Measurements from ENCODE around the gene TRHDE. TPM values are rescaled to one million over a fixed set of nuclear protein-coding genes. Genes with fewer than 3 reads are reported as not detected.

The TRHDE gene
- total and polyA plus RNA-seq, 4 donors, result 0.13 to 2.3 (median 1.0) TPM

DNA sequence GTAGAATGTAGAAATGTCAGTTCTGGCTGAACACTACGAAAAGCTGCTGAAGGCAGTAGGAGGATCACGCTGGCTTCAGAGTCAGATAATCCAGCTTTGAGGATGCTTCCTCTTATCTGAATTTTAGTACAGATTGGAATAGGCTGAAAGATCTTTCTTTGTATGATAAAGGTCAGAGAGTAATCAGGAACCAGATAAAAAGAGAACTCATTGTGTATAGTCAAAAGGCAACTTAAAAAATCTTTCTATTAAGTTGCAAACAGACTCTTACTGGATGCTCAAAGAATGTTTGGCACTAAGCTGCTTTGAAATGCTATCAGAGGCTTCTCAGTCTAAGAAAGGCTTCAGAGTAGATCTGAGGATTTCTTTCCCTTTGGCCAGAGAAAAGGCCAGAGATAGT, 21.8 kb upstream of the TRHDE start:
- no peak for ATAC-seq (ENCODE audit: low FRiP score)
- Histone ChIP-seq H3K4me1 (ENCODE audit: control insufficient read depth in 1 of 2, insufficient read depth in 2 of 2, low read length in 2 of 2) (no peaks in the 10 kb centered on the region), H3K4me3 (ENCODE audit: low read length in 2 of 2) (no peak overlapping the region), H3K27ac (ENCODE audit: low read depth in 1 of 2, low read length in 2 of 2) (no peak overlapping the region), H3K9me3 (ENCODE audit: control insufficient read depth, low read length) (no peaks in the 10 kb centered on the region), H3K27me3 (ENCODE audit: control insufficient read depth in 1 of 2, insufficient read depth in 2 of 2, low read length in 1 of 2) (no peaks in the 10 kb centered on the region), H3K36me3 (ENCODE audit: control insufficient read depth in 1 of 2, insufficient read depth in 2 of 2, low read length in 1 of 2) (no peaks in the 10 kb centered on the region)
- no peak for DNase-seq
- intact Hi-C loops (cut with DNase I), result no loop called here
- WGBS, 2 donors, result 81 to 87% methylated on average over 2 of the region's 2 CpGs

DNA sequence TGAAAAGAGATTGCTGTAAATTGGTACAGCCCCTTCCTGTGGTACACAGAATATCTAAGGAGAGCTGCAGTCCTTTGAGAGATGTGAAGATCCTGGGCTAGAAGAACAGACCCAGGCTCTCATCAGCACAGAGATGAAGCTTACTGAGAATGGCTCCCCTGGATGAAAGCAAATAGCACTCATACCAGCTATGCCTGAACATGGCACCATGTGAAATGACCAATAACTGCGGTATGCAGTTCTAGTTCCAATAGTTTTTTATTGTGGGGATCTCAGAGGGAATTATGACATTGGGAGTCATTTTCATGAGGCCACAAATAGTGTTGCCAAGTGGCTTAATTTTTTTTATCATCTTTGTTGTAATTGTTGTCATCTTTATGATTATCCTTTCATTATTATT, 15.4 kb upstream of the TRHDE start:
- Histone ChIP-seq H3K36me3 (ENCODE audit: control insufficient read depth in 1 of 2, insufficient read depth in 2 of 2, low read length in 1 of 2) (no peaks in the 10 kb centered on the region), H3K4me3 (ENCODE audit: low read length in 2 of 2) (no peak overlapping the region), H3K4me1 (ENCODE audit: control insufficient read depth in 1 of 2, insufficient read depth in 2 of 2, low read length in 2 of 2) (no peaks in the 10 kb centered on the region), H3K27ac (ENCODE audit: low read depth in 1 of 2, low read length in 2 of 2) (no peak overlapping the region), H3K9me3 (ENCODE audit: control insufficient read depth, low read length) (no peaks in the 10 kb centered on the region), H3K27me3 (ENCODE audit: control insufficient read depth in 1 of 2, insufficient read depth in 2 of 2, low read length in 1 of 2) (no peaks in the 10 kb centered on the region)
- 97% methylated on average over 1 of the region's 1 CpG for WGBS, 2 donors
- intact Hi-C loops (cut with DNase I), result no loop called here
- ATAC-seq (ENCODE audit: low FRiP score) (no peak), DNase-seq (no peak)

DNA sequence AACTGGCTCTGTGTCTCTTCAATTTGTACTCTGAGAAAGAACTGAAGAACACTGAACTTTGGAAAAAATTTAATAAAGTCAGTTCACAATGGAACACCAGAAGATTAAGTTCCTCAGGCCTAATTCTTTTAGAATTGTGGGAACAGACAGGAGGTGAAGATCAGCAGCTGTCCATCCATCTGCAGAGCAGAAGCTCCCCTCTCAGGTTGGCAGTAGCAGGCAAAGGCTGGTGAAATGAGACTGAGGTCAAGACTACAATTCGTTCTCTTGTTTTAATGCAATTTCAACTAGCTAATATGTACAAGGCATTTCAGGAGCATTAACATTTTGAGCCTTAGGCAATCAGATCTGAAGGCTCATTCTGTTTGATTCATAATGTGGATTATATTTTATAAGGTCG, 10.3 kb upstream of the TRHDE start:
- Histone ChIP-seq H3K4me1 (ENCODE audit: control insufficient read depth in 1 of 2, insufficient read depth in 2 of 2, low read length in 2 of 2) (no peaks in the 10 kb centered on the region), H3K27ac (ENCODE audit: low read depth in 1 of 2, low read length in 2 of 2) (no peak overlapping the region), H3K36me3 (ENCODE audit: control insufficient read depth in 1 of 2, insufficient read depth in 2 of 2, low read length in 1 of 2) (no peaks in the 10 kb centered on the region), H3K9me3 (ENCODE audit: control insufficient read depth, low read length) (no peaks in the 10 kb centered on the region), H3K4me3 (ENCODE audit: low read length in 2 of 2) (no peak overlapping the region), H3K27me3 (ENCODE audit: control insufficient read depth in 1 of 2, insufficient read depth in 2 of 2, low read length in 1 of 2) (no peaks in the 10 kb centered on the region)
- ATAC-seq (ENCODE audit: low FRiP score) (no peak), DNase-seq (no peak)
- 89 to 94% methylated on average over 2 of the region's 2 CpGs for WGBS, 2 donors
- intact Hi-C loops (cut with DNase I), result loop anchor here in 1 of 2 donors (10.0 kb wide), 1 partner anchor 247 kb away; no protein-coding TSS in a partner anchor

DNA sequence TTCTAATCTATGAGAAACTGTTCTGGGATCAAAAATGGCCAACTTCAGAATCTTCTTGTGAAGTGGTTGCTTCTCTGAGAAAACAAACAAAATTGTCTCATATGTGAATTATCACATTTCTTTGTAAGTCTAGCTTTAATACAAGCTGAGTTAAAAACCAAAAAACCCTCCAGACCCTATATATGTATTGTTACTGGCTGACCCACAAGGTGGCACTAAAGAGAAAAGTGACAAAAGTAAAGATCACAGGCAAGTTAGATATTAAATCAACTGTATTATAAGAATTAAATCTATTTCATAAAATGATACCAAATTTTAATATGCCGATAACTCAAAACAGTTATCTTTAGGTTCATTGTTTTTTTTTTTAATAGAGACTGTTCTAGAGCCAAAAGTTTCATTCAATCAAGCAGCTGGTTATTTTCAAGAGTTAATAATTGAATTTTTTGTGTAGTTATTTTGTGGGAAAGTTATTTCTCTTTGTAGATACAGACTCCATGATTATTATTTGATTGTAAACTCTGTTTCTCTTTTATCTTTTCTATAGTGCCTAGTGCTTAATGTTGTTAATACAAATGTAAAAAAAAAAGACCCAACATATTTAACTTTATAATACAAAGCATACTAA, 7.5 kb upstream of the TRHDE start:
- Histone ChIP-seq H3K4me3 (ENCODE audit: low read length in 2 of 2) (no peak overlapping the region), H3K27ac (ENCODE audit: low read depth in 1 of 2, low read length in 2 of 2) (no peak overlapping the region), H3K36me3 (ENCODE audit: control insufficient read depth in 1 of 2, insufficient read depth in 2 of 2, low read length in 1 of 2) (no peaks in the 10 kb centered on the region), H3K27me3 (ENCODE audit: control insufficient read depth in 1 of 2, insufficient read depth in 2 of 2, low read length in 1 of 2) (no peaks in the 10 kb centered on the region), H3K4me1 (ENCODE audit: control insufficient read depth in 1 of 2, insufficient read depth in 2 of 2, low read length in 2 of 2) (no peaks in the 10 kb centered on the region), H3K9me3 (ENCODE audit: control insufficient read depth, low read length) (no peaks in the 10 kb centered on the region)
- DNase-seq (no peak), ATAC-seq (ENCODE audit: low FRiP score) (no peak)
- intact Hi-C loops (cut with DNase I), result loop anchor here in 1 of 2 donors (10.0 kb wide), 1 partner anchor 250 kb away; no protein-coding TSS in a partner anchor
- WGBS, 2 donors, result 41 to 54% methylated on average over 1 of the region's 1 CpG

DNA sequence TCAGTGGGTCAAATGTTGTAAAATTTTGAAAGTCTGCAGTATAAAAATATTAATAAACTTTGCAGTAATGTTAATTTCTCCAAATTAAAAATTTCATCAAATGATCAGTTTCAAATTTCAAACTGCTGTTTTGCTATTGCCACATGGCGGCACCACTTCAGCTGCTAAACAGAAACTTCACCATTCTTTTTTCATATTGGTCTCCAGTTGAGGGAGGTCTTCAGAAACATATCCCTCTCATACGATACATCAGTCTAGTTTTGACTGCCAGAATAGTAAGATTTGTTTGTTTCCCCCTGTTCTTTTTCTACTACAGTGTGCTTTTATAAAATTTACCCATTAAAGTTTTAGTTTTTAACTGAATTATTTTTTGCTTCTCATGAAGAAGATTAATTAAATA, 4.2 kb upstream of the TRHDE start:
- H3K27ac ChIP-seq (ENCODE audit: low read depth in 1 of 2, low read length in 2 of 2), result no peak overlapping the region
- DNase-seq (no peak), ATAC-seq (ENCODE audit: low FRiP score) (no peak)
- intact Hi-C loops (cut with DNase I), result loop anchor here in 1 of 2 donors (10.0 kb wide), 1 partner anchor 253 kb away; no protein-coding TSS in a partner anchor
- H3K9me3 ChIP-seq (ENCODE audit: control insufficient read depth, low read length), result no peaks in the 10 kb centered on the region
- no peaks in the 10 kb centered on the region for H3K36me3 ChIP-seq (ENCODE audit: control insufficient read depth in 1 of 2, insufficient read depth in 2 of 2, low read length in 1 of 2)
- no peak overlapping the region for H3K4me3 ChIP-seq (ENCODE audit: low read length in 2 of 2)
- 43 to 60% methylated on average over 2 of the region's 2 CpGs for WGBS, 2 donors
- H3K27me3 ChIP-seq (ENCODE audit: control insufficient read depth in 1 of 2, insufficient read depth in 2 of 2, low read length in 1 of 2), result no peaks in the 10 kb centered on the region
- H3K4me1 ChIP-seq (ENCODE audit: control insufficient read depth in 1 of 2, insufficient read depth in 2 of 2, low read length in 2 of 2), result no peaks in the 10 kb centered on the region

DNA sequence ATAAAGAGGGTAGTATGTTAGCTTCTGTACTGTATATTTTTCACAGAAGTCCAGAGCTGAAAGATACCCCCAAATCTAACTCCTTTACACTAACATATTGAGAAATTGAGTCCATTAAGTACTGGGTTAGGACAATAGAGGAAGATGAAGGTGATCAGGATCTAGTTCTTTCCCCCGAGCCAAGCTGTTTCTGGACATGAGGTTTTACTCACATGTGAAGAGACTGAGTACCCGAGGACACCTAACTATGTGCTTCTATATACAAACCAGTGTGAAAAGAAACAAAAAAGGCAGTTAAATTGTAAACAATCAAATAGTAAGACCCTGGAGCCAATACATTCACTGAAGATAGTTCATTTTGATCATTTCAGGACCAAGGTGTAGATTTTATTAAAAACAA, 3.8 kb upstream of the TRHDE start:
- no peak overlapping the region for H3K4me3 ChIP-seq (ENCODE audit: low read length in 2 of 2)
- H3K27me3 ChIP-seq (ENCODE audit: control insufficient read depth in 1 of 2, insufficient read depth in 2 of 2, low read length in 1 of 2), result no peaks in the 10 kb centered on the region
- H3K4me1 ChIP-seq (ENCODE audit: control insufficient read depth in 1 of 2, insufficient read depth in 2 of 2, low read length in 2 of 2), result no peaks in the 10 kb centered on the region
- ATAC-seq (ENCODE audit: low FRiP score) (no peak), DNase-seq (no peak)
- intact Hi-C loops (cut with DNase I), result loop anchor here in 1 of 2 donors (10.0 kb wide), 1 partner anchor 254 kb away; no protein-coding TSS in a partner anchor
- no peak overlapping the region for H3K27ac ChIP-seq (ENCODE audit: low read depth in 1 of 2, low read length in 2 of 2)
- H3K36me3 ChIP-seq (ENCODE audit: control insufficient read depth in 1 of 2, insufficient read depth in 2 of 2, low read length in 1 of 2), result no peaks in the 10 kb centered on the region
- 45 to 58% methylated on average over 2 of the region's 2 CpGs for WGBS, 2 donors
- H3K9me3 ChIP-seq (ENCODE audit: control insufficient read depth, low read length), result no peaks in the 10 kb centered on the region

DNA sequence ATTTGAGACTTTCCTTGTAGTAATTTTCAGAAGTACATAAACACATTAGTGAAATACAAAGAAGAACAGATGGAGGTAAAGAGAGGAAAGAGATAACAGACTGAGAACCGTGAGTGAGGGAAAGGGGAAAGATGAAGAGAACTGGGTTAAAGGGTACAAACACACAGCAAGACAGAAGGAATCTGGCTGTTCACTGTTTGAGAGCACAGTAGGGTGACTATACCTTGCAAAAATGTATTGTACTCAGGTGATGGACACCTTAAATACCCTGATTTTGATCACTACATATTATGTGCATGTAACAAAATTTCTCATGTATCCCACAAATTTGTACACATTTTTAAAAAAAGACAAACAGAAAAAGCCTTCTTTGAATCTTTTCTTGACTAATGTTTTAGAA, 2.7 kb upstream of the TRHDE start:
- intact Hi-C loops (cut with DNase I), result loop anchor here in 1 of 2 donors (10.0 kb wide), 1 partner anchor 255 kb away; no protein-coding TSS in a partner anchor
- Histone ChIP-seq H3K4me1 (ENCODE audit: control insufficient read depth in 1 of 2, insufficient read depth in 2 of 2, low read length in 2 of 2) (no peaks in the 10 kb centered on the region), H3K27me3 (ENCODE audit: control insufficient read depth in 1 of 2, insufficient read depth in 2 of 2, low read length in 1 of 2) (no peaks in the 10 kb centered on the region), H3K9me3 (ENCODE audit: control insufficient read depth, low read length) (no peaks in the 10 kb centered on the region), H3K27ac (ENCODE audit: low read depth in 1 of 2, low read length in 2 of 2) (no peak overlapping the region), H3K36me3 (ENCODE audit: control insufficient read depth in 1 of 2, insufficient read depth in 2 of 2, low read length in 1 of 2) (no peaks in the 10 kb centered on the region), H3K4me3 (ENCODE audit: low read length in 2 of 2) (no peak overlapping the region)
- no peak for ATAC-seq (ENCODE audit: low FRiP score)
- no peak for DNase-seq
- 41 to 48% methylated on average over 1 of the region's 1 CpG for WGBS, 2 donors

DNA sequence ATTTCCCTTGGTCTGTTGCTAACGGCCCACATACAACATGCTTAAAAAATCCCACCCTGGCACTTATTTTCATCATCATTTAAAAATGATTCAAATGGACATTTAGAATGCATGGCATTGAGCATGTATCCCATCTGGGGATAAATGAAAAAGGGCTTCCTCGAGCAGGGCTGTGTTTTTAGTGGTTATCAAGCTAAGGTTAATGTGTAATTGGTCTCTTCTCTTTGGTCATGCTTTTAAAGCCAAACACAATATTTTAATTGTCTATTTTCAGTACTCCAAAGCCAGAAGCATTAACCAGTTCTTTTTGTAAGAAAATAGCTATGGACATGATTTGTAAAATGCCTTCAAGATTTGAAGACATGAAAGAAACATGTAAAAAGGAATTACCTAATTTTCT, 1.9 kb upstream of the TRHDE start:
- no peak overlapping the region for H3K27ac ChIP-seq (ENCODE audit: low read depth in 1 of 2, low read length in 2 of 2)
- ATAC-seq (ENCODE audit: low FRiP score) (no peak), DNase-seq (no peak)
- H3K4me1 ChIP-seq (ENCODE audit: control insufficient read depth in 1 of 2, insufficient read depth in 2 of 2, low read length in 2 of 2), result no peaks in the 10 kb centered on the region
- H3K36me3 ChIP-seq (ENCODE audit: control insufficient read depth in 1 of 2, insufficient read depth in 2 of 2, low read length in 1 of 2), result no peaks in the 10 kb centered on the region
- no peaks in the 10 kb centered on the region for H3K9me3 ChIP-seq (ENCODE audit: control insufficient read depth, low read length)
- H3K27me3 ChIP-seq (ENCODE audit: control insufficient read depth in 1 of 2, insufficient read depth in 2 of 2, low read length in 1 of 2), result no peaks in the 10 kb centered on the region
- 9 to 18% methylated on average over 2 of the region's 2 CpGs for WGBS, 2 donors
- intact Hi-C loops (cut with DNase I), result no loop called here
- no peak overlapping the region for H3K4me3 ChIP-seq (ENCODE audit: low read length in 2 of 2)

DNA sequence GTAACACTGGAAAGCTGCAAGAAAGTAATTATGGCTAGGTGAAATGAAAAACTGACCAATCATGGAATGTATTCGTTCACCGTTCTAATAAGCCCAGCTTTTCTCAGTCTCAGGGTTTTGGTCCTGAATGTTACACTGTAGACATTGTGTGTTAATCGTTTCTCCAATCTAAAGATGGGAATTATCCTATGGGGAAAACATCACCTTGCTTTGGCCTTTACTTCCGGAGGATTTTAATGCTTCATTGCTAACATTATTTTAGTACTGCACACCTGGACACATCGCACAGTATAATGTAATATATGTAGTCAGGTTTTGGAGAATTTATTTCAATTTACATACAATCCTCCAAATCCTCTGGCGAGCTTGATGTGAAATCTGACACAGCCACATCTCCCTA, 1.2 kb upstream of the TRHDE start:
- intact Hi-C loops (cut with DNase I), result no loop called here
- Histone ChIP-seq H3K9me3 (ENCODE audit: control insufficient read depth, low read length) (no peaks in the 10 kb centered on the region), H3K36me3 (ENCODE audit: control insufficient read depth in 1 of 2, insufficient read depth in 2 of 2, low read length in 1 of 2) (no peaks in the 10 kb centered on the region), H3K4me3 (ENCODE audit: low read length in 2 of 2) (peak overlapping the region; percentile 23 to 45), H3K27ac (ENCODE audit: low read depth in 1 of 2, low read length in 2 of 2) (no peak overlapping the region), H3K4me1 (ENCODE audit: control insufficient read depth in 1 of 2, insufficient read depth in 2 of 2, low read length in 2 of 2) (no peaks in the 10 kb centered on the region), H3K27me3 (ENCODE audit: control insufficient read depth in 1 of 2, insufficient read depth in 2 of 2, low read length in 1 of 2) (no peaks in the 10 kb centered on the region)
- WGBS, 2 donors, result 23 to 32% methylated on average over 6 of the region's 6 CpGs
- DNase-seq, result no peak
- ATAC-seq (ENCODE audit: low FRiP score), result no peak
